GM12872 (cell line): ENCODE measurements around the gene FOXP2.
A peak's percentile ranks its signal among the peaks of the same experiment; 100 is the strongest.

Source experiments
- TF ChIP-seq, protein P1 (sequence below): IDR thresholded peaks from 3 replicates; pipeline ENCODE4 v1.5.1; 2011; ENCODE audit warnings: low read depth, mild to moderate bottlenecking, low read length, moderate library complexity; ENCODE audit not compliant: insufficient read depth

Gene FOXP2

DNA sequence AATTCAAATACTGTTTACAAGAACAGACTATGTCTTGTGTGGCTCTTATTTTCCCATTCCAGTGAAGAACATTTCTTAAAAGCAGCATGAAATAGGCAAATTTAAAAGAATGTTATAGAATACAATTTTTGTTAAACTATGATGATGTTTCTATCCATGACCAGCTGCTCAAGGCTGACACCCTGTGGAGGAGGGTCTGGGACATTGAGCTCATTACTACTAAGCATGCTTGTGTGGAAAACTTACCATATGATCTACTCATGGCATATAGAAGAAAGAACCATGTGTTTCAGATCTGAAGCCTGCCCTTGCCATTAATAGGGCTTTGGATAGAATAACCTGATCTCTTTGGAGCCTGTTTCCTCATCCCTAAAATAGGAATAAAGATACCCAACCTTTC lies 125.0 kb downstream of the FOXP2 start:
- TF ChIP-seq, protein P1, sequence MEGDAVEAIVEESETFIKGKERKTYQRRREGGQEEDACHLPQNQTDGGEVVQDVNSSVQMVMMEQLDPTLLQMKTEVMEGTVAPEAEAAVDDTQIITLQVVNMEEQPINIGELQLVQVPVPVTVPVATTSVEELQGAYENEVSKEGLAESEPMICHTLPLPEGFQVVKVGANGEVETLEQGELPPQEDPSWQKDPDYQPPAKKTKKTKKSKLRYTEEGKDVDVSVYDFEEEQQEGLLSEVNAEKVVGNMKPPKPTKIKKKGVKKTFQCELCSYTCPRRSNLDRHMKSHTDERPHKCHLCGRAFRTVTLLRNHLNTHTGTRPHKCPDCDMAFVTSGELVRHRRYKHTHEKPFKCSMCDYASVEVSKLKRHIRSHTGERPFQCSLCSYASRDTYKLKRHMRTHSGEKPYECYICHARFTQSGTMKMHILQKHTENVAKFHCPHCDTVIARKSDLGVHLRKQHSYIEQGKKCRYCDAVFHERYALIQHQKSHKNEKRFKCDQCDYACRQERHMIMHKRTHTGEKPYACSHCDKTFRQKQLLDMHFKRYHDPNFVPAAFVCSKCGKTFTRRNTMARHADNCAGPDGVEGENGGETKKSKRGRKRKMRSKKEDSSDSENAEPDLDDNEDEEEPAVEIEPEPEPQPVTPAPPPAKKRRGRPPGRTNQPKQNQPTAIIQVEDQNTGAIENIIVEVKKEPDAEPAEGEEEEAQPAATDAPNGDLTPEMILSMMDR, result peak; percentile 20; the same call in 1 of the 3 replicates

DNA sequence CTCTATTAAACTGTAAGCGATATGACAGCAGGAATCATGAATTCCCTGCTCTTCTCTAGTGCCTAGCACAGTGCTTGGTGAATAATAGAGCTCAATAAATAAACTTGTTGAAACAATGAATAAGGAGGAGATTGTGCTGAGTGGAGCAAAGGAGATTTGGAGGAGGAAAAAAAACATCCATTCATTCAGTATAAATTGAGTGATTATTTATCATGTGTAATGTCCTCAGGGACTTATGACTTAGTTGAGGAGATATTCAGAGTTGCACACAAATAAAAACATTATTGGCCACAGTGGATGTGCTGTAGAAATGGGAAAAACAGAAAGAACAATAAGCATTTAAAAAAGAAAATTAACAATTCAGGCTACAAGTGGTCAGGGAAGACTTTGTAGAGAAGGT lies 125.7 kb downstream of the FOXP2 start:
- TF ChIP-seq, protein P1, result no peak

DNA sequence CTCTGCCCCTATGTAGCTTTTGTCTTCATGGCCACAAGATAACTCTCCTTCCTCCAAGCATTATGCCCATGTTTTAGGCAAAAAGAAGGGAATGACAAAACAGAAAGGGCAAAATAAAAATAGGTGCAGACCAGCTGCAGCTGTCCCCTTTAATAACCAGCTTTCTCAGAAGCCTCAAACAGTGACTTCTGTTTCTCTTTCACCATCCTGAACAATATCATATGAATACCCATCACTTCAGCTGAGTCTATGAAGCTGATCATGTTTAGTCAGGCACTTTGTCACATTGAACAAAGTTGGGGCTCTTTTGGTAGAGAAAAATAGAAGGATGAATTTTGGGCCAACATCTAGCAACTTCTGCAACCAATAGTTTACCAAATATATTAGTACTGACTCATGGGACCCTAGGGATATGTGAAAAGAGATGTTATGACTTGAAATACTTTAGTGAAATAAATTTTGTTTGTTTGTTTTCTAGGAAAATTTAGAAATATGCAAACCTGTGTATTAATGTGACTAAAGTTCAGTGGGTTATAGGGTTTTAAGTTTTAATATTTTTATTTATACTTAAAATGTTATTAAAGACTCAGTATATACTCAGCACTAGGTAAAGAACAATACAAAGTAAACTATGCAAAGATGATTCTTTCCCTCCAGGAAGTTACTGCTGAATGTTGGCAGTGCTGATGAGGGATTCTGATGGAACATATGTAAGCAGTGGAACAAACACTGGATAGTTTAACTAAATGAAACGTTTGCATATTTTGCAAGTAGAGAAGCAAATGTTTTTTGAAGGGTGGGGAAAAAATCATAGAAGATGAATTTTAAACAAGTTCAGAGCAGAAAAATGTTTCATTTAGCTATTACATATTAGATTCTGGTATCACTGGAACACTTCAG lies 133.7 kb downstream of the FOXP2 start:
- TF ChIP-seq, protein P1, result no peak

DNA sequence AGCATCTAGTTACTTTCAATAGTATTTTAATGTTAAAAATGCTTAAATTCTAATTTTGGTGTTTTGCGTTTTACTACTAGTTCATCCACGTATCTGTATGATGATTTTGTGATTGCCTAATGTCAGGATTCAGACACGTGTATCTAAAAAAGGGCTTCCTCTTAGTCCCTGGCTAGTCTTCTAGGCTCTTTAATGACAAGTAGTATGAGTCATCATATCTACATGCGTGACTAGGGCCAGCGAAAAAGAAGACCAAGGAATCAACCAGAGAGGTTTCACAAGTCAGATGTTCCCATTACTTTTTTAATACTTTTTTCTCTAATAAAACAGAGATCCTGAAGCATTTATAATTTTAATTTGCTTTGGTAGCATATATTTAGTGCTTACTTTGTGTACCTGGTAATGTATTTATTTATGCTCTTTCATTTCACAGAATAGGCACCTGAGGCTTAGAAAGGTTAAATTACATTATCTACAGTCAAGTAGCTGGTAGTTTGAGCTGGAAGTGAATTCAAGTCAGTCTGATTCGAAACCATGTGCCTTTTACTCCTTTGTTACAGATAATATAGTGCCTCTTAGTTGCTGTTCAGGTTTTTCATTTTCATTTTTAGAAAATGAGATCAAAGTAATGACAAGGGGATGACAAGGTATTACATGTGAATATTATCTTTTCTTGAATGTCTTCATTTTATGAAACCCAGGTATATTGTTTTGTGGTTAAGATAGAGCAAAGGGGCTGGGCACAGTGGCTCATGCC lies 140.3 kb downstream of the FOXP2 start:
- TF ChIP-seq, protein P1, result no peak

DNA sequence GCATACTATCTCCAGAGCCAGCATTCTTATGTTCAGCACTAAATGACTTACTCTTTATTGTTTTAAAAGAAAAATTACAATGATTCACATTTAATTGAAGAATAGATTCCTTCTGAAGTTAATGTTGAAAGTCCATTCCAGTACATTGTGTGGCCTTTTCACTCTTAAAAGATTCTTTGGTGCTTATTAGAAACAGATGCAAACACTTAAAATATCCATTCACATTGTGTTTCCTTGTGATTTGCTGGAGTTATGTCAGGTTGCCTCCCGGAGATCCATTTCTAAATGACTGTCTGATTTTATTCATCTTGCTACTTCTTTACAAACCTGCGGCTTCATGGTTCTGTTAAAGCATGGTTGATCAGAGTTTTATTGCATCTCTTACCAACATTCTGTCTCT lies 152.8 kb downstream of the FOXP2 start:
- TF ChIP-seq, protein P1, result no peak

DNA sequence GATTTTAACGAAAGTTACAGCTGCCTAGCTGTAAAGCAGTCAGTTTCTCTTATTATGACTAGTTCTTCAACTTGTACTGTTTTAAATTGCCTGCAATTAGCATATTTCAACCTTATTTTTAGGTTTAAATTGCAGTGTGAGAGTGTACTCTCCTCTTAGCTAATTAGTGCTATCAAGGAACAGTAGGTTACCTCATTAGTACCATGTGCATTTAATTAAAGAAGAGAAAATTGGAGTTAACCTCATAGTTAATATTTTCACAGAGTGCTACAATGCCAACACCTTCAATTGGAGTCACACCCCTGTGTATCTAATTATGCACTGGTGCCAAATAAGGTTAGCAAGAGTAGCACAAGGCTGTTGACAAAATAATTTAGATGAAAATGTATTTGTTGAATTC lies 154.6 kb downstream of the FOXP2 start:
- TF ChIP-seq, protein P1, result no peak

DNA sequence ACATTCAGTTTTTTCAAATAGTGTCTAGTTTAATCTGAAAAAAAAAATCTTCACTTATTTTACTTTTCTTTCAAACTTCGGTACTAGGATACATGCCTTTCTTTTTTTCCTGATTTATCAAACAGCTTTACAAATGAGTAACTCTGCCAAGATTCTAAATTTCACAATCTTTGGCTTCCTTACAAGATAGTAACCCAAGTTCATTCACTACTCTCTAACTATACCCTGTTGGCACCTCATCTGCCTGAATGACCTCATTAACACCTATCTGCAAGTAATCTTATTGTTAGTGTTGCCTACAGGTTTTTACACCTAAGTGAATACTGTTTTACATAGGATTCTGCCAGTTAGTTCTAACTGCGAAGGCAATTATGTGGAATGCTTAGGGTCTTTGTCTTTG lies 159.8 kb downstream of the FOXP2 start:
- TF ChIP-seq, protein P1, result no peak
